Measurements from ENCODE around the gene SDR39U1. TPM values are rescaled to one million over a fixed set of nuclear protein-coding genes. Genes with fewer than 3 reads are reported as not detected.

SDR39U1 gene
- total RNA-seq, 5 donors from 2014 or later (not counting 1 experiment from before 2014, with no cell fraction given) = 79.6 to 154 (median 109) TPM

DNA sequence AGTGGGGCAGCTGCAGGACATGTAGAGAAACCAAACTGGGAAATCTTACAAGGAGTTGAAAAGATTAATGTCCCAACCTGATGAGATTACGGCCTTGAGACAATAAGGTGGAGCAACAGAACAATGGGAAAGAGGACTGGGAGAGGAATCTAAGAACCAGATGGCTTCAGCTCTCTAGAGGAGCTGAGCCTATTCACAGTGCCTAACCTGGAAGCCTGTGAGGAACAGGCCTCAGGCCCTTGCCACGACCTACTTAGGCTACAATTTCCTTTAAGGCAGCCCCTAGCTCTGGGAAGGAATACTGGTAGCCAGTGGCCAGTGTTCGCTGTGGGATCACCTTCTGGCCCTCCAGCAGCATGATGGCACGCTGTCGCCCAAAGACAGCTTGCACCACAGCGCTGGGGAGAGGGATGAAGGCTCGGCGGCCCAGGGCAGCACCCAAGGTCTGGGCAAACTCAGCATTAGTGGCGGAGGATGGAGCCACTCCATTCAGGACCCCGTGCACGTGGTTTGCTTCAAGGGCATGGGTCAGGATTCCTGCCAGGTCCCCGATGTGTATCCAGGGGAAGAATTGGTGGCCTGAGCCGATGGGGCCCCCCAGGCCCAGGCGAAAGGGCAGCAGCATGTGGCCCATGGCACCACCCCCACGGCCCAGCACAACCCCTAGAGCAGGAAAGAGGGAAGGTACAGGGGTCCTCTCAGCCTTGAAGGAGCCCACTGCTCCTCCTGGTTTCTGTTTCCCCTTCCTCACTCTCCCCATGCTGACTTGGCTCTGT is 2.6 kb downstream of the SDR39U1 start:
- ChIA-PET POLR2A (interaction anchor here in 1 of 2 donors (0.8 kb wide), 1 partner anchor 9 kb away, joined by 3 read pairs; no protein-coding TSS in a partner anchor), CTCF (interaction anchor here in 1 of 2 donors (1.4 kb wide), 1 partner anchor 8 kb away, joined by 3 read pairs; no protein-coding TSS in a partner anchor)
- no peaks in the 10 kb centered on the region for H3K9me3 ChIP-seq
- WGBS (ENCODE audit: insufficient coverage) = 93% methylated on average over 12 of the region's 15 CpGs
- Mint-ChIP-seq H3K27me3 (no peaks in the 10 kb centered on the region), H3K9me3 (peaks cover 0 to 4% (median 0%) of the 10 kb centered on the region in 3 donors), H3K36me3 (peaks cover 41% of the 10 kb centered on the region), H3K27ac (peak overlapping the region; percentile 7 to 57), H3K4me1 (peaks cover 56 to 74% (median 66%) of the 10 kb centered on the region in 3 donors), H3K4me3 (peak overlapping the region in 2 of 3 donors; percentile 26 to 35)
- peaks cover 20 to 40% of the 10 kb centered on the region in 2 experiments for H3K4me1 ChIP-seq (ENCODE audit: control insufficient read depth in 1 of 2, extremely low read depth in 1 of 2, insufficient read depth in 2 of 2, low read length in 2 of 2)
- no peaks in the 10 kb centered on the region for H3K27me3 ChIP-seq (replicated peaks in 1 of 2; ENCODE audit: control insufficient read depth in 2 of 2, extremely low read depth in 1 of 2, insufficient read depth in 2 of 2, low read length in 1 of 2)
- ATAC-seq (replicated peaks in 1 of 4) (no peak), DNase-seq (no peak)
- H3K36me3 ChIP-seq (ENCODE audit: control insufficient read depth in 2 of 2, extremely low read depth in 1 of 2, insufficient read depth in 1 of 2, low read length in 1 of 2) = peaks cover 2 to 56% of the 10 kb centered on the region in 2 donors
- H3K4me3 ChIP-seq (ENCODE audit: control insufficient read depth in 1 of 2, extremely low read depth in 1 of 2, low read length in 1 of 2) = no peak overlapping the region
- no peak overlapping the region for H3K27ac ChIP-seq (ENCODE audit: low read length)

DNA sequence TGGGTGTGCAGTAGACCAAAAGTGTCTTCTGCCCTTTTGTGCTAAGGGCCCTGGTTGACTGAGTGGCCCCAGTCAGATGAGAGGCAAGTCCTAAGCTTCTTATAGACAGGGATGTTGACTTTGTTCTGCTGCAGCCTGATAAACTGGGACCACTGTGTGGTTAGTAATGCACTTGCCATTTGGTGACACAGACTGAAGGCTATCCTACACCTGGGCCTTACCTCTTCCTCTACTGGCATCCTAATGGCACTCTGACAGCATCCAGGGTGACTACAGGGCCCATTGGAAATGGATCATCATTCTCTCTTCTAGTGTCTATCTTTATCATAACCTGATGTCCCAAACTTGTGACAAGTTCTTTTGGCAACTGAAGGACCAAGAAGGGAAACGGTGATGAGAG is 3.3 kb downstream of the SDR39U1 start:
- Mint-ChIP-seq H3K4me1 (peaks cover 62 to 76% (median 66%) of the 10 kb centered on the region in 3 donors), H3K36me3 (peaks cover 43% of the 10 kb centered on the region), H3K4me3 (no peak overlapping the region), H3K27me3 (no peaks in the 10 kb centered on the region), H3K9me3 (peaks cover 0 to 4% (median 0%) of the 10 kb centered on the region in 3 donors), H3K27ac (peak overlapping the region in 1 of 2 donors; percentile 75)
- DNase-seq (no peak), ATAC-seq (replicated peaks in 1 of 4) (no peak)
- no CpG with 5 or more reads among the region's 1 CpG for WGBS (ENCODE audit: insufficient coverage)
- peaks cover 20 to 40% of the 10 kb centered on the region in 2 experiments for H3K4me1 ChIP-seq (ENCODE audit: control insufficient read depth in 1 of 2, extremely low read depth in 1 of 2, insufficient read depth in 2 of 2, low read length in 2 of 2)
- H3K4me3 ChIP-seq (ENCODE audit: control insufficient read depth in 1 of 2, extremely low read depth in 1 of 2, low read length in 1 of 2) = no peak overlapping the region
- CTCF ChIA-PET = interaction anchor here in 1 of 2 donors (1.4 kb wide), 1 partner anchor 8 kb away, joined by 3 read pairs; no protein-coding TSS in a partner anchor
- H3K27ac ChIP-seq (ENCODE audit: low read length) = no peak overlapping the region
- peaks cover 2 to 62% of the 10 kb centered on the region in 2 donors for H3K36me3 ChIP-seq (ENCODE audit: control insufficient read depth in 2 of 2, extremely low read depth in 1 of 2, insufficient read depth in 1 of 2, low read length in 1 of 2)
- no peaks in the 10 kb centered on the region for H3K9me3 ChIP-seq
- H3K27me3 ChIP-seq (replicated peaks in 1 of 2; ENCODE audit: control insufficient read depth in 2 of 2, extremely low read depth in 1 of 2, insufficient read depth in 2 of 2, low read length in 1 of 2) = no peaks in the 10 kb centered on the region
- POLR2A ChIA-PET = interaction anchor here in 1 of 2 donors (0.7 kb wide), 1 partner anchor 330 kb away, joined by 3 read pairs; no protein-coding TSS in a partner anchor

DNA sequence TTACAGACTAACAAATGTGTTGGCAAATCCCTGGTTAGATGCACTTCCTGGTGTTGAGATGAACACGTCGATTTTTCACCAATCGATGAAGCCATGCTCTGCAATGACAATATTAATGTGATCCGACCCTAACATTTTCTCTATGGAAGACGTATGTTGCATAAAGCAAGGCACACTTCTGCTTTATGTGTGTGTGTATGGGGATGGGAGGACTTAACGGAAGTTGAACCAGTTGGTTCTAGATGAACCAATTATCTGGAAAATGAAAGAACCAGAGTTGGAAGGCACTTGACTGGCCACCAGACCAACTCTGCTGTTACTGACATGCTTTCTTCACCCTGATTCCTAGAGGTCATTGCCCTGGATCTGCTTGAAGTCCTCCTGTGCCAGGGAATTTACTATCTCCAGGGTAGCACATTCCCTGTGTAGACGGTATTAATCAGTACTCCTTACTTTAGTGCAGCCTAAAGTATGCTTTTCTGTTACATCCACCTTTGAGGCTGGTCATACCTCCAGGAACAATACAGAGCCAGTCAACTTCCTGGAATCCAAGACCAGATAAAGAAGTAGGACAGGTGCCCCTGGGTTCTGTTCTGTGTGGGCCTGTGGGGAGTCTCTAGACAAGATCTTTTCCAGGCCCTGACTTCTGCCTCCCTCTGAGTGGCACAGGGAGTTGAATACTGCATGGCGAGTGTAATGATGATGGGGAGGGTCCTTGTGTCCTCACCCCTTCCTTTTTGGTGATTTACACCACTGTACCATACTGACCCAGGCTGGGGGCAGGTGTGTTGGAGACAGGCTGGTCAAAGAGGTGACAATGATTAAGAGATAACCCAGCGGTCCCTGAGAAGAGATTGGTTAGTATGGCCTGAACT is 4.1 kb downstream of the SDR39U1 start:
- Mint-ChIP-seq H3K4me3 (no peak overlapping the region), H3K27me3 (no peaks in the 10 kb centered on the region), H3K36me3 (peaks cover 48% of the 10 kb centered on the region), H3K9me3 (peaks cover 0 to 2% (median 0%) of the 10 kb centered on the region in 3 donors), H3K27ac (peak overlapping the region; percentile 57 to 78), H3K4me1 (peaks cover 57 to 79% (median 66%) of the 10 kb centered on the region in 3 donors)
- H3K4me1 ChIP-seq (ENCODE audit: control insufficient read depth in 1 of 2, extremely low read depth in 1 of 2, insufficient read depth in 2 of 2, low read length in 2 of 2) = peaks cover 20 to 39% of the 10 kb centered on the region in 2 experiments
- no peaks in the 10 kb centered on the region for H3K27me3 ChIP-seq (replicated peaks in 1 of 2; ENCODE audit: control insufficient read depth in 2 of 2, extremely low read depth in 1 of 2, insufficient read depth in 2 of 2, low read length in 1 of 2)
- no peaks in the 10 kb centered on the region for H3K9me3 ChIP-seq
- 61% methylated on average over 5 of the region's 9 CpGs for WGBS (ENCODE audit: insufficient coverage)
- no peak overlapping the region for H3K27ac ChIP-seq (ENCODE audit: low read length)
- POLR2A ChIA-PET = interaction anchor here in 1 of 2 donors (0.6 to 1.1 kb wide), 2 partner anchors 8 to 196 kb away, joined by 3 read pairs; partner anchors contain the start of gene TINF2
- H3K4me3 ChIP-seq (ENCODE audit: control insufficient read depth in 1 of 2, extremely low read depth in 1 of 2, low read length in 1 of 2) = no peak overlapping the region
- ATAC-seq (replicated peaks in 1 of 4) = no peak
- CTCF ChIA-PET = interaction anchor here (1.0 to 3.9 kb wide), 5 partner anchors 99 to 196 kb away, joined by 3 to 44 read pairs (median 6); partner anchors contain the start of genes ADCY4 (in 1 of the 2), RIPK3 (in 1 of the 2) and TINF2 (in 1 of the 2)
- no peak for DNase-seq
- H3K36me3 ChIP-seq (ENCODE audit: control insufficient read depth in 2 of 2, extremely low read depth in 1 of 2, insufficient read depth in 1 of 2, low read length in 1 of 2) = peaks cover 2 to 70% of the 10 kb centered on the region in 2 donors

GRCh38 chr14:24437736-24438067 is 4.9 kb downstream of the SDR39U1 start:
- H3K9me3 ChIP-seq = no peaks in the 10 kb centered on the region
- DNase-seq (no peak), ATAC-seq (replicated peaks in 1 of 4) (no peak)
- H3K36me3 ChIP-seq (ENCODE audit: control insufficient read depth in 2 of 2, extremely low read depth in 1 of 2, insufficient read depth in 1 of 2, low read length in 1 of 2) = peaks cover 3 to 78% of the 10 kb centered on the region in 2 donors
- H3K4me3 ChIP-seq (ENCODE audit: control insufficient read depth in 1 of 2, extremely low read depth in 1 of 2, low read length in 1 of 2) = no peak overlapping the region
- H3K27me3 ChIP-seq (replicated peaks in 1 of 2; ENCODE audit: control insufficient read depth in 2 of 2, extremely low read depth in 1 of 2, insufficient read depth in 2 of 2, low read length in 1 of 2) = no peaks in the 10 kb centered on the region
- Mint-ChIP-seq H3K36me3 (peaks cover 53% of the 10 kb centered on the region), H3K27ac (peak overlapping the region; percentile 78 to 84), H3K4me1 (peaks cover 56 to 79% (median 65%) of the 10 kb centered on the region in 3 donors), H3K4me3 (peak overlapping the region in 1 of 3 donors; percentile 64), H3K9me3 (no peaks in the 10 kb centered on the region), H3K27me3 (no peaks in the 10 kb centered on the region)
- H3K4me1 ChIP-seq (ENCODE audit: control insufficient read depth in 1 of 2, extremely low read depth in 1 of 2, insufficient read depth in 2 of 2, low read length in 2 of 2) = peaks cover 20 to 36% of the 10 kb centered on the region in 2 experiments
- POLR2A ChIA-PET = interaction anchor here in 1 of 2 donors (1.1 kb wide), 1 partner anchor 195 kb away, joined by 3 read pairs; the partner anchor contains the start of gene TINF2
- WGBS (ENCODE audit: insufficient coverage) = 83% methylated on average over 2 of the region's 2 CpGs
- H3K27ac ChIP-seq (ENCODE audit: low read length) = peak overlapping the region; percentile 39
- CTCF ChIA-PET = interaction anchor here (0.7 to 3.9 kb wide), 9 partner anchors 12 to 217 kb away, joined by 3 to 44 read pairs (median 4); partner anchors contain the start of genes ADCY4 (in 1 of the 2), RIPK3 (in 1 of the 2) and TINF2 (in 1 of the 2)

- Mint-ChIP-seq H3K36me3 (peaks cover 50% of the 10 kb centered on the region), H3K4me3 (peak overlapping the region in 2 of 3 donors; percentile 3 to 64), H3K27ac (peak overlapping the region; percentile 78 to 84), H3K27me3 (no peaks in the 10 kb centered on the region), H3K9me3 (no peaks in the 10 kb centered on the region), H3K4me1 (peaks cover 51 to 76% (median 63%) of the 10 kb centered on the region in 3 donors)
- H3K27me3 ChIP-seq (replicated peaks in 1 of 2; ENCODE audit: control insufficient read depth in 2 of 2, extremely low read depth in 1 of 2, insufficient read depth in 2 of 2, low read length in 1 of 2) = no peaks in the 10 kb centered on the region
- ATAC-seq (replicated peaks in 1 of 4) = peak in 2 of 4 experiments; percentile 20 to 31
- peaks cover 8 to 83% of the 10 kb centered on the region in 2 donors for H3K36me3 ChIP-seq (ENCODE audit: control insufficient read depth in 2 of 2, extremely low read depth in 1 of 2, insufficient read depth in 1 of 2, low read length in 1 of 2)
- H3K9me3 ChIP-seq = no peaks in the 10 kb centered on the region
- H3K27ac ChIP-seq (ENCODE audit: low read length) = peak overlapping the region; percentile 39
- no peak overlapping the region for H3K4me3 ChIP-seq (ENCODE audit: control insufficient read depth in 1 of 2, extremely low read depth in 1 of 2, low read length in 1 of 2)
- CTCF ChIA-PET = interaction anchor here (0.5 to 3.9 kb wide), 22 partner anchors 12 to 322 kb away, joined by 3 to 44 read pairs (median 4); partner anchors contain the start of genes ADCY4 (in 1 of the 2), CIDEB (in 1 of the 2), DHRS1 (in 1 of the 2) and MDP1 (in 1 of the 2)
- H3K4me1 ChIP-seq (ENCODE audit: control insufficient read depth in 1 of 2, extremely low read depth in 1 of 2, insufficient read depth in 2 of 2, low read length in 2 of 2) = peaks cover 21 to 41% of the 10 kb centered on the region in 2 experiments
- DNase-seq = no peak
- WGBS (ENCODE audit: insufficient coverage) = 74% methylated on average over 11 of the region's 12 CpGs
- POLR2A ChIA-PET = interaction anchor here in 1 of 2 donors (1.1 kb wide), 1 partner anchor 195 kb away, joined by 3 read pairs; the partner anchor contains the start of gene TINF2
These were observed 5.4 kb downstream of the SDR39U1 start for GRCh38 chr14:24437020-24437735.
